ENCODE measurements around the gene ENDOG.

GRCh38 chr9:128768606-128769005 is 49.7 kb upstream of the ENDOG start:
- TF ChIP-seq CTCF (IDR thresholded peaks at IDR 0.05) (no peak), POLR2A (IDR thresholded peaks at IDR 0.05) (no peak)

Data from testis (tissue), 2 donors.